ENCODE measurements around the gene RSAD2.
A peak's percentile ranks its signal among the peaks of the same experiment; 100 is the strongest.

RSAD2 gene

DNA sequence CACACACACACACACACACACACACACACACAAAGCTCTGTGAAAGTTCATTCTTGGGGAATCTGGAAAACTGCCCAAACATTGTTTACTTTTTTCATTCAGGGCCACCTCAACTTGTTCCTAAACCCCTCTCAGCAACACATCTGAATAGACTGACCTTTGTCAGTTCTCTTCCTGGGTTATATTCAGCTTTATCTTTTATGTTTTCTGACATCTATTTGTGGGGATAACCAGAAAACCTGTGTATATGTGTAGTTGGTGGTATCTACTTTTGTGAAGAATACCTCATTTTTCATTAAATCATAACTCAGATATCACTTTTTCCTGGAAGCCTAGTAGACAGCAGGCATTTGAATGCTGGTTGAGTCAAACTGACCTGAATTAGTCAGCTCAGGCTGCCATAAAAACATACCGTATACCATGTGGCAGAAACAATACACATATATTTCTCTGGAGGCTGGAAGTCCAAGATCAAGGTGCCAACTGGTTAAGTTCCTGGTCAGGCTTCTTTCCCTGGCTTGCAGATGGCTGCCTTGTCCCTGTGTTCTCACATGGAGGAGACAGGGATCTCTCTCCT is 28.7 kb downstream of the RSAD2 start:
- no peak for DNase-seq (ENCODE audit: low spot score)

- no peak for DNase-seq (ENCODE audit: low spot score)
These were observed 30.7 kb downstream of the RSAD2 start for GRCh38 chr2:6908291-6908690.

GRCh38 chr2:6909431-6910385 is 32.1 kb downstream of the RSAD2 start:
- DNase-seq (ENCODE audit: low spot score): no peak

DNA sequence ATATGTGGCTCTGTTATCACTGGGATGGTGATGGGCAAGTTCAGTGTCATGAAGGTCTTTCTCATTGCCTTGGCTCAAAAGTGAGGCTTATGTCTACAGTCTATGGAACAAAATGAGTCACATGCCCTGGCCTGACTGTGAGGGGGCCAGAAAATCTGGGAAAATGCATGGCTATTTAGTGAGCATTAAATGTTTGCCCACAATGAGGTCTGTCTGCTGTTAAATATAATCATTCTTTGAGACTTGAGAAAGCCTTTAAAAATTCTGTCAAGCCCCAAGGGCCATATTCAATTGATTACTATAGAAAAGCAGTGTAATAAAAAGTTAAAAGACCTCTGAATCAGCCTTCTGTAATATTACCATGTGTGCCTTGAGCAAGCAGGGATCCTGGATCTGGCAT is 34.1 kb downstream of the RSAD2 start:
- no peak for DNase-seq (ENCODE audit: low spot score)

DNA sequence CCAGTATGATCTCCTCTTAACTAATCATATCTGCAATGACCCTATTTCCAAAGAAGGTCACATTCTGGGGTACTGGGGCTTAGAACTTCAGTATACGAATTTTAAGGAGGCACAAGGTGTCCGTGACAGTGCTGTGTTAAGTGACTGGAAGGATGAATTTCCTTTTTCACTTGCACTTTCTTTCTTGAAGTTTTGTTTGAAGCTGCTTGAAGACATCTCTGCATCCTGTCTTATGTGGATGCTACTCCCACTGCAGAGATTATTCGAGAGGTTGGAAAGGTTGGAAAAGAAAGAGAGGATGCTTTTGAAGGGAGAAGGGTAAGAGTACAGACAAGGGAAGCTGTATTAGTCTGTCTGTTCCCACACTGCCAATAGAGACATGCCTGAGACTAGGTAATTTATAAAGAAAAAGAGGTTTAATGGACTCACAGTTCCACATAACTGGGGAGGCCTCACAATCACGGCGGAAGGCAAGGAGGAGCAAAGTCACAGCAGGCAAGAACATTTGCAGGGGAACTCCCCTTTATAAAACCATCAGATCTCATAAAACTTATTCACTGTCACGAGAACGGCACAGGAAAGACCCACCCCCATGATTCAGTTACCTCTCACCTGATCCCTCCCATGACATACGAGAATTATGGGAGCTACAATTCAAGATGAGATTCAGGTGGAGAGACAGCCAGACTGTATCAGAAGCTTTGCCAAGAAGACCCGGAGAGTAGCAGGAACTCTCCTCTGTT is 36.0 kb downstream of the RSAD2 start:
- DNase-seq (ENCODE audit: low spot score): no peak

DNA sequence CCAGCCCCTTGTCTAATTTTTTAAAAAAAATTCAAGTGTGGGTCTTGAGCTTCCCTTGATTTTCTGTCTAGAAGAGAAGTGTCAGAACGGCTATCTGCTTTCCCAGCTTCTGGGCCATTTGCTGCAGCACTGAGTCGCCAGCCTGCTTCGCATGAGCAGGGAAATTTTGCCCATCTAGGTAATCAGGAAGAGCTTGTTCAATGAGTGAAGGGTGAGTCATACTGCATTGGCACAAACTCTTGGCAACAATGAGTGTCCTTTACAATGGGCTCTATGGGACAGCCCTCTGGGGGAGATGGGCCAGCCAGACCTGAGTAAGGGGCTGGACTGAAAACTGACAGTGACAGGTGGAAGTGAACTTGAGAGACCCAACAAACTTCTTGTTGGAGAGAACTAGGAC is 37.3 kb downstream of the RSAD2 start:
- DNase-seq (ENCODE audit: low spot score): no peak

DNA sequence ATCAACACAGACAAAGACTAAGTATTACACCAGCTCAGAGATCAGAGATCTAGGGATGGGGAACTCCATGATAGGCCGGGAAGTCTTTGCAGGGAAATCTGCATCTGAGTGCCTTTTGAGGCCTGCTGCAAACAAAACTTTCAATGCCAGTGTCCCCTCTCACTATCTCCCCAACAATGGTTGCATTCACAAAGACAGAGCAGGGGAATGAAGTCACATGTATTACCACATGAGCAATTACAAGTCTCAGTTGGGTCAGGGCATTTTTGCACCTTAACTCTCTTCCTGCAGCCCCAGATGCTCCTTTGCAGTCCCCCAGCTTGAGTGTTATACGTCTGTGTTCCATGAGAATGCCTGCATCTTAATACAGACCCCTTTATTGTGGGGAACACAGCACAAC is 37.8 kb downstream of the RSAD2 start:
- DNase-seq (ENCODE audit: low spot score): no peak

GRCh38 chr2:6916224-6916623 is 38.6 kb downstream of the RSAD2 start:
- DNase-seq (ENCODE audit: low spot score): peak; percentile 13

GRCh38 chr2:6916736-6917070 is 39.1 kb downstream of the RSAD2 start:
- DNase-seq (ENCODE audit: low spot score): no peak

- DNase-seq (ENCODE audit: low spot score): peak; percentile 58
These were observed 39.6 kb downstream of the RSAD2 start, which contains the start of gene RNF144A for GRCh38 chr2:6917071-6917760. Gene RNF144A (plus strand): TSS chr2:6917412. CDS start chr2:6996927, 79,515 bp downstream.

DNA sequence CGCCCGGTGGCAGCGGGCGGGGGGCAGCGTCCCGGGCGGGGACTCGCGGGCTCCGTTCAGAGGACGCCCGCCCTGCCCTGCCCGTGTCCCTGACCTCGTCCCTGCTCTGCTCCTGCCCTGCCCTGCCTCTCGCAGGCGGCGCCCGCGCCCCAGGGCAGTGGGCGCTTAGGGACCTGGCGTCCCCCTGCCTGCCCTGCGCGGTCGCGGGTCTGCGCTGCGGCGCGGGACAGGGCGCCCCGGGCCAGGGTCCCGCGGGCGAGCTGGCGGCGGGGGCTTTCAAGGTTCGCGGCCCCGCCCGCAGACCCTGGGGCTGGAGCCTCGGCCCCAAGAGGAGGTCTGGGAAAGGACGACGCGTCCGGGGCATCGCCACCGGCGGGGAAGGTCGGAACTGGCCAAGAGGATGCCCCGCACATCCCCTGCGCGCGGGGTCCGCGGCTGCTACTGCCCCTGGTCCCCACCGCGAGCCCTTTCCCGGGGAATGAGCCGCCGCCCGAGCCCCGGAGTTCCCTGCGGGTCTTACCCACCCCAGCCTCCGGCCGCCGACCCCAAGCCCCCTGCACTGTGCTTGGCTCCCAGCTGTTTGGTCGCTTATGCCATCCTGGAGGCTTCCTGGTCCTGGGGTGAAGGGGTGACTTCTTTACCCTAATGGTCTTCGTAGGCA is 40.3 kb downstream of the RSAD2 start:
- DNase-seq (ENCODE audit: low spot score): no peak

DNA sequence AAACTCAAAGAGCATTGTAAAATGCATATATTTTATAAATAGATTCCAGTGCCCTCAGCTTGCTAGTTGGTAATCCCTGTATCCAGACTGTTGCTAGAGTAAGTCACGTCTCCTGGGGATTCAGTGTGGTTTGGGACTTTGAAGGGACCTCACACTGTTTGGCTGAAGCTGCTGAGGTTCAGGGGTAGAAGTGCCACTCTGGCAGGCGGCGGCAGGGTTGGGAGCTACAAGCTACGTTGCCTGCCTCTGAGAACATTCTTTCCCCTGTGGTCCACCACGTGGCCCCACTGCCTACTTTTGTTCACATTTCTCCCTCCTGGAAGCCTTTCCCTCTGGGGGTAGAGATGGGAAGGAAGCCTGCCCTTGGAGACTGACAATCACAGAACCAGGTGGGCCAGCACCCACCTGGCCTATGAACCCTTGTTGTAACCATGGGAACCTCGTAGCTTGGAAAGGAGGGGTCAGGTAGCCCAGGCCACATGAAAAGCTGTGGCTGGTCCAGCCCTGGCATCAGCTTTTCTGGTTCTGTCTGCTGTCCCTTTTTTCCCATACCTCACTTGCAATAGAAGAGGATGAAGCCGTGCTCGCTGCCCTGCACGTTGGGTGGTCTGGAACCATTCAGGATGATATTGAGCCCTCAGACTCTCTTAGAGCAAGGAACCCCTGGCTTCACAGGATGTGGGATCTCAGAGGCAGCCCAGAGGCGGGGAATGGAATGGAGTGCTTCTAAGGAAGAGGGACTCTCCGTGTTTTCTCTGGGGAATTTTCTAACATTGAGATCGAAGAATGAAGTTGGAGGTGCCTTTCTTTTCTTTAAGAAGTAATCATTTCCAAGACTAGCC is 42.5 kb downstream of the RSAD2 start:
- DNase-seq (ENCODE audit: low spot score): peak; percentile 54

- peak; percentile 44 for DNase-seq (ENCODE audit: low spot score)
These were observed 43.1 kb downstream of the RSAD2 start for GRCh38 chr2:6920743-6921064.

DNA sequence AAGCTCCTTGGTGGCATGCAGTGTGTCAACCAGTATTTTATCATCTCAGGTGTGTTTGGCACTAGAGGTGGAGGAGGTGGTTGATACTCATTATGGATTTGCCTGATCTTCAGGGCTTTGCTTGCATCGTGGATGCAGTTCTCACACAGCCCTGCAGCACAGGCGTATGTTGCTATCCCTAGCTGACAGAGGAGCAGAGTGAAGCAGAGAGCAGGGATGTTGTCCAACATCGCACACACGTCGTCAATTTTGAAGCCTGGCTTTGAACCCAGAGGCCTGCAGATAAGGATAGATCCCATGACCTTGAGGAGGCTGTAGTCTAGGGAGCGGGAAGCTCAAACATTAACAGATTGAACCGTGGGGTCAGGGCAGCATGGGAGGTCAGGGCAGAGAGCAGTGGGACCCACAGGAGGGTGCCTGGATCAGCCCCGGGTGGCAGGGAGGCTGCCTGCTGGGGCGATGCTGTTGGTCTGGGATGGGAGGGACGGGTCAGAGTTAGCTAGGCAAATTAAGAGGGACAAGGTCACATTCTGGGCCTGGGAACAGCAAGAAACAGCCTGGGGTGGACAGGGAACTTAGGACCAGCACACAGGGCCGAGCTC is 43.8 kb downstream of the RSAD2 start:
- peak; percentile 58 for DNase-seq (ENCODE audit: low spot score)

DNA sequence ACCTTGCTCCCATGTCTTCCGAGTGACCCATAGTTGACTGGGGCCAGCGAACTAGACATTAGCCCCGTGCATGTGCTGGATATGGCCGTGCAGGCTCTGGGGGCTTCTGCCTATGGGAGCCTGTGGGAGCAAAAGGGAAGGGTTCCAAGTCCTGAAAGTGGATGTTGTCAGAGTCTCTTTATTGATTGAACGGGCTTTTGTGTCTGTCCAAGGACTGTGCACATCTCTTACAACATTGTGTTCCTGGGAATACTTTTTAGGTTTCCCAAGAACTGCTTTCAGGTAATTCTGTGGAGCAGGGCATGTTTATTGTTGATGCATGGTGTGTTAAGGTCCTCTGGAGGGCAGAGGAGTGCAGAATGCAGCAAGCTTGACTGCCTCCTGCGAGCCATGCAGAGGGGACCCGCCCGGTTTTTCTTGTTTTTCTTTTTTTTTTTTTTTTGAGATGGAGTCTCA is 44.7 kb downstream of the RSAD2 start:
- peak; percentile 75 for DNase-seq (ENCODE audit: low spot score)

GRCh38 chr2:6923319-6923718 is 45.7 kb downstream of the RSAD2 start:
- DNase-seq (ENCODE audit: low spot score): peak; percentile 82

- DNase-seq (ENCODE audit: low spot score): no peak
These were observed 46.7 kb downstream of the RSAD2 start for GRCh38 chr2:6924101-6924923.

DNA sequence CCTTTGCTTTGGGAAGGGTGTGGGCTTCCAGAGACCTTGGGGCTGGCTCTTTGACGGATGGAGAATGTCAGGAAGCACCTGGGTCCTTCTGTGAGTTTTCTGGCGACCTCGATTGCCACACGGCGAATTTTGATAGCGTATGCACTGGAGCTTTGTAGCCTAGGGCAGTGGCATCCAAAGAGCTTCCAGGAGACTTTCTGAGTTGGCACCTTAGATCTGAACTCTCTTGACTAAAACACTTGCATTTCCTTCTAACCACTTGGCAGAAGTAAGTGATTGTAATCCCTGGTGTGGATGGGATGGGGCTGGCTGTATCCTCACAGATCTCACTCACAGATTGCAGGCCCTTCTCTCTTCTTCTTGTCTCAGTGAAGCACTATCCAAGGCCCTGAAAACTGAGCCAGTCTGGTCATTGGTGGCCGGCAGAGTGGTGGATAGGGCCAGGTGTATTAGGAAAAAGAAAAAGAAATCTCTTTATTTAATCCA is 47.4 kb downstream of the RSAD2 start:
- peak; percentile 36 for DNase-seq (ENCODE audit: low spot score)

GRCh38 chr2:6926071-6926732 is 48.6 kb downstream of the RSAD2 start:
- DNase-seq (ENCODE audit: low spot score): no peak

Data from cerebellar cortex (tissue), 1 donor.